Left lung (tissue), 10 donors: ENCODE data around the gene SLC5A4. TPM values are rescaled to one million over a fixed set of nuclear protein-coding genes. Genes with fewer than 3 reads are reported as not detected.

ENCODE experiments used
- ATAC-seq: fragments of 200-7000 bp; cut with Tn5 transposase; one replicate; pipeline ENCODE4 v1.9.1; 2020; ENCODE audit warnings: moderate library complexity
- DNase-seq, 4 donors: peaks; one replicate each; pipeline ENCODE4 v3.0.0-alpha.2; 2013 to 2020
- H3K27ac ChIP-seq, 2 donors: fragments of 200-600 bp; sonication (generic) in 1 of 2; one replicate each; pipeline versions ENCODE4 v1.5.0 to v1.8.0; 2020 to 2021
- H3K27me3 ChIP-seq, 2 donors: fragments of 200-600 bp; sonication (generic) in 1 of 2; one replicate each; pipeline versions ENCODE4 v1.5.0 to v1.8.0; 2020 to 2021
- H3K36me3 ChIP-seq, 2 donors: fragments of 200-600 bp; sonication (generic) in 1 of 2; one replicate each; pipeline versions ENCODE4 v1.5.0 to v1.8.0; 2020 to 2021
- H3K4me1 ChIP-seq, 2 donors: fragments of 200-600 bp; one replicate each; pipeline ENCODE4 v1.8.0; 2021
- H3K4me3 ChIP-seq, 2 donors: fragments of 200-600 bp; sonication (generic) in 1 of 2; one replicate each; pipeline versions ENCODE4 v1.5.0 to v1.8.0; 2020 to 2021; ENCODE audit warnings: mild to moderate bottlenecking in 1 of 2
- H3K9me3 ChIP-seq, 2 donors: fragments of 200-600 bp; sonication (generic) in 1 of 2; one replicate each; pipeline versions ENCODE4 v1.5.0 to v1.8.0; 2020 to 2021
- CTCF ChIP-seq, 2 donors: fragments of 200-600 bp; sonication (generic) in 1 of 2; IDR thresholded peaks; one replicate each; pipeline versions ENCODE4 v1.5.0 to v1.8.0; 2021; ENCODE audit warnings: antibody characterized with exemption in 2 of 2
- intact Hi-C, 2 donors: fragments of 100-400 bp; cut with DNase I; formaldehyde crosslinking; loops; one replicate each; pipeline versions ENCODE4 v1.11.2 to v1.14.2; 2022
- polyA plus RNA-seq, 6 donors: library from polyadenylated mRNA; unstranded; fragments of 120-200 nt; gene quantifications; one replicate each; pipeline ENCODE4 v1.2.1, GENCODE V29; 2013; ENCODE audit not compliant: insufficient read length in 6 of 6
- total RNA-seq, 2 donors: library from RNA; stranded (reverse); fragmentation: NEBNext Ultra II Directional; extraction: Animal tissue kit (Norgen Biotek cat#: 25700); gene quantifications; one replicate each; pipeline ENCODE4 v1.2.1, GENCODE V29; 2021
- donor health status: DM: no; HTN: yes; CAD: no.
- donor health status: DM: no; HTN: no; CAD: no.

Gene SLC5A4
- total and polyA plus RNA-seq, 8 donors: 0.58 to 3.5 (median 0.98) TPM

- Histone ChIP-seq H3K9me3 (no peaks in the 10 kb centered on the region), H3K4me3 (no peak overlapping the region), H3K27me3 (peaks cover 0 to 4% of the 10 kb centered on the region in 2 donors), H3K27ac (no peak overlapping the region), H3K36me3 (no peaks in the 10 kb centered on the region), H3K4me1 (peaks cover 0 to 7% of the 10 kb centered on the region in 2 donors)
- DNase-seq (no peak), ATAC-seq (no peak)
- no peak for TF ChIP-seq CTCF (IDR thresholded peaks at IDR 0.05)
- intact Hi-C loops: no loop called here
These were observed 6.2 kb upstream of the SLC5A4 start for GRCh38 chr22:32261306-32261705.

- ATAC-seq (no peak), DNase-seq (no peak)
- intact Hi-C loops: no loop called here
- TF ChIP-seq CTCF (IDR thresholded peaks at IDR 0.05): no peak
- Histone ChIP-seq H3K4me3 (no peak overlapping the region), H3K36me3 (no peaks in the 10 kb centered on the region), H3K4me1 (no peaks in the 10 kb centered on the region), H3K27ac (no peak overlapping the region), H3K27me3 (peaks cover 0 to 4% of the 10 kb centered on the region in 2 donors), H3K9me3 (no peaks in the 10 kb centered on the region)
These were observed 3.6 kb upstream of the SLC5A4 start for GRCh38 chr22:32258791-32259190.

GRCh38 chr22:32255726-32256125, 579 bp upstream of the SLC5A4 start:
- DNase-seq (no peak), ATAC-seq (no peak)
- no peaks in the 10 kb centered on the region for H3K36me3 ChIP-seq
- H3K27ac ChIP-seq: no peak overlapping the region
- no peak overlapping the region for H3K4me3 ChIP-seq
- no peaks in the 10 kb centered on the region for H3K4me1 ChIP-seq
- TF ChIP-seq CTCF (IDR thresholded peaks at IDR 0.05): no peak
- H3K27me3 ChIP-seq: peaks cover 0 to 4% of the 10 kb centered on the region in 2 donors
- H3K9me3 ChIP-seq: no peaks in the 10 kb centered on the region
- intact Hi-C loops: no loop called here

GRCh38 chr22:32249231-32249630, 5.9 kb downstream of the SLC5A4 start:
- DNase-seq (no peak), ATAC-seq (no peak)
- H3K4me3 ChIP-seq: no peak overlapping the region
- H3K27me3 ChIP-seq: no peaks in the 10 kb centered on the region
- intact Hi-C loops: no loop called here
- H3K36me3 ChIP-seq: no peaks in the 10 kb centered on the region
- H3K9me3 ChIP-seq: no peaks in the 10 kb centered on the region
- H3K4me1 ChIP-seq: no peaks in the 10 kb centered on the region
- no peak overlapping the region for H3K27ac ChIP-seq
- no peak for TF ChIP-seq CTCF (IDR thresholded peaks at IDR 0.05)

- Histone ChIP-seq H3K4me3 (no peak overlapping the region), H3K27ac (no peak overlapping the region), H3K36me3 (no peaks in the 10 kb centered on the region), H3K9me3 (no peaks in the 10 kb centered on the region), H3K27me3 (no peaks in the 10 kb centered on the region), H3K4me1 (no peaks in the 10 kb centered on the region)
- no peak for ATAC-seq
- TF ChIP-seq CTCF (IDR thresholded peaks at IDR 0.05): no peak
- no peak for DNase-seq
- intact Hi-C loops: no loop called here
These were observed 6.9 kb downstream of the SLC5A4 start for GRCh38 chr22:32248276-32248675.
